NCI-H2107 (cell line): ENCODE results near the gene AIG1.
"Not testable (repeated sequence)": the region's sequence is repeated elsewhere in the genome, so short reads cannot be mapped to it uniquely, and the experiment has no call there.

ENCODE experiments used
- DNase-seq: peaks from one replicate; lab custom pipeline; 2025; lab: John Stamatoyannopoulos, UW

The AIG1 gene

GRCh38 chr6:143127941-143128680 lies 67.4 kb downstream of the AIG1 start:
- no peak for DNase-seq

- DNase-seq: no peak
Observed at GRCh38 chr6:143128681-143129015, 68.0 kb downstream of the AIG1 start.

DNA sequence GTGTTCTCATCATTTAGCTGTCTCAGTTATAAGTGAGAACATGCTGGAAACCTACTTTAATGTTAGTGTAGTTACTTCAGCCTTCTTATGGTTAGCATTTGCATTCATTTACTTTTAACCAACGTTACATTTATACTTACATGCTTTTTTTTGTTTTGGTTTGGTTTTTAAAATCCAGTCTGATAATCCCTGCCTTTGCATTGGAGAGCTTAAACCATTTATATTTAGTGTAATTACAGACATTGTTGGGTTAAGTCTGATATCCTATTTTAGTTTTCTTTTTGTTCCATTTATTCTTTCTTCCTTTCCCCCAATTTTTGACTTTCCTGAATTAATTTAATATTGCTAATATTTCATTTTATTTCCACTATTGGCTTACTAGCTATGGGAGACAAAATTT lies 70.2 kb downstream of the AIG1 start:
- DNase-seq: no peak

DNA sequence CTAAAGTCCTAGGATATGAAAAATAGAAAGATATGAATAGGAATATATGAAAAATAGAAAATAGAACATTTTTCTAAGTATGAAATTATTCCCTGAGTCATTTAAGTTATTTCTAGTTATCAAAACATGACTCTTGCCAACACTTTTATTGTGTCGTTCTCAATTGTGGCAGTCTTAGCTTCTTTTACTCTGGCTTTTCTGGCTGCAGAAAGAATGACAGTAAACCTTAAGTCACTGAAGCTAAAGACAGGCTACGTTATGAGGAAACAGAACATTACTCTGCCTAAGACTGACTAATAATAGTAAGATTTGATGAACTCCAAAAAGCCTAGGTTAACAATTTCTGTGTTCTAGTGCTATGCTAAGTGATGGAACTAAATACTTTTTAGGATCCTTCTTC lies 74.6 kb downstream of the AIG1 start:
- DNase-seq: no peak

DNA sequence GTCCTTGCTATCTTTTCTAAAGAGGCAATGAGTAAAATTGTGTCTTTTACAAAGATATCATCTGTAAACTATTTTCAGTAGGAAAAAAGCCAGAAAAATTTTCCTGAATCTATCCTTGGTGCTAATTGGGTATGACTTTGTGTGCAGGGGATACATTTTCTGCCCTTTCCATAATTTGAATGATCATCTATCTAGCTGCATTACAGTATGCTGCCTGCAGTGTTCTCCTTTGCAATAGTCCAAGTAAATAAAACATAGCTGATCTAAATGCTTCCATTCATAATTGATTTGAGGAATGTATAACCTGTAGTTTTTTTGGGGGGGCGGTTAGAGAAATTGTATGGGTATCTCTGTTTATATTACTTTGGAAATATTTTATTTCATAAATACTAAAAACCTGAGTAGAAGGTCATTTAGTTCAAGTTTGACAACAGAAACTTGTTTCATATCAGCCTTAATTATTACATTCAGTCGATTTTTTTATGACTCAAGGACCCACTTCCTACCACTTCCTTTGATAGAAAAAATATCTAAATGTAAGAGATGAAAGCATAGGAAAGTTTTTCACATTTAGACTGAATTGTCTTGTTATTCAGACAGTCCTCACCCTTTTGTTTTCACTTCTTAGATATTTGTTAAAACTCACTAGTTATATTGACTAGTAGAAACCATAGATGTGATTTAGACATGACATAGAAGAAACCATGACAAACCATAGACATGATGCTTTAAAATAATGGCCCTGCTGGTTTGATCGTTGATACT lies 75.3 kb downstream of the AIG1 start:
- DNase-seq: no peak

- no peak for DNase-seq
Observed at GRCh38 chr6:143136647-143137046, 76.0 kb downstream of the AIG1 start.

GRCh38 chr6:143139239-143139784 lies 78.6 kb downstream of the AIG1 start:
- no peak for DNase-seq

DNA sequence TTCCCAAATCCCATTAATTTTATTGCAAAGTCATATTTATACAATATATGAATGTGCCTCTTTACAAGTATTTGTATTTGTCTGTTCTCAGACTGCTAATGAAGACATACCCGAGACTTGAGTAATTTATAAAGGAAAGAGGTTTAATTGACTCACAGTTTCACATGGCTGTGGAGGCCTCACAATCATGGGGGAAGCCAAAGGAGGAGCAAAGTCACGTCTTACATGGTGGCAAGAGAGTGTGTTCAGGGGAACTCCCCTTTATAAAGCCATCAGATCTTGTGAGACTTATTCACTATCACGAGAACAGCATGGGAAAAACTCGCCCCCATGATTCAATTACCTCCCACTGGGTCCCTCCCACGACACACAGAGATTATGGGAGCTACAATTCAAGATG lies 79.2 kb downstream of the AIG1 start:
- not testable (repeated sequence) for DNase-seq

DNA sequence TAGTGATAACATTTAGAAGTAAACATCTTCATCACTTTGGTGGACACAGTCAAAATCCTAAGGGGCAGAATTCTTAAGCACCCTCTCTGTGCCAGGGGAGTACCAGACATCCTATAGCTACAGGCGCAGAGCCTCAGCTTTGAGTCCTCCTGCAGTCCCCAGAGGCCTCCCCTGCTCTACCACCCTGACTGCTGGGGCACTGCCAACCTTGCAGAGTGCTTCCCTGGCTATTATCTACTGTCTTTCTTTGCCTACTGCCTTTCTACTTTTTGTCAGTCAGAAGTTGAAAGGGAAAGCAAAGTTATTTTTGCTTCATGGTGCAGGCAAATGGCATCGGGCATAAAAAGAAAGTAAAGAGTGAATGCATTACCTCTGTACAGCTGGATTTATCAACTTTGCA lies 80.1 kb downstream of the AIG1 start:
- no peak for DNase-seq

GRCh38 chr6:143141442-143141841 lies 80.8 kb downstream of the AIG1 start:
- DNase-seq: no peak

DNA sequence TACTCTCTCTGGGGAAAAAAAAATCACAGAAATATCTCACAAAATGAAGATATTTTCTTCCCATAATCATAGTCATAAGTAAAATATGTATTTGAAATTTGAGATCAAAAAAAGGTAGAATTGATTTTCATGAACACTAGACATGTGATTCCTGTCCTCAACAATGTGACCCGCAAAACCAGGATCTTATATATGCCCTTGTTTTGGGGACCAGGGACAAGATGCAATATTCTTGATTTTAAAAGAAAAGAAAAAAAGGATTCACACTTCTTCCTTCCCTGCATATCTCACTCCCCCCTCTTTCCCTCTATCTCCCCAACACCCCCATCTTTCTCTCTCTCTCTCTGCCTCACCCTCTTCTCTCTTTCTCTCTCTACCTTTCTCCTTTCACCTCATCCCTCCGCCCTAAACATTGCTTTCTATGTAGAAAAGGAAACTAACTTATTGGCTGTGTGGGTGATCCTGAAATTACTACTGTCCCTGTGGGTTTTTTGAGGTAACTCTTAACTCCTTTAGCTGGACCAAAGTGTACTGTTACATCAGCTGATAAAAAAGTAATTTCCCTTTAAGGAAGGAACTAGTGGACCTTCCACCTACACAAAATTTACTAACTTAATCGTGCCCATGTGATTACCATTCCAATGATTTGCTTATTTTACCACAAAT lies 85.6 kb downstream of the AIG1 start:
- no peak for DNase-seq

DNA sequence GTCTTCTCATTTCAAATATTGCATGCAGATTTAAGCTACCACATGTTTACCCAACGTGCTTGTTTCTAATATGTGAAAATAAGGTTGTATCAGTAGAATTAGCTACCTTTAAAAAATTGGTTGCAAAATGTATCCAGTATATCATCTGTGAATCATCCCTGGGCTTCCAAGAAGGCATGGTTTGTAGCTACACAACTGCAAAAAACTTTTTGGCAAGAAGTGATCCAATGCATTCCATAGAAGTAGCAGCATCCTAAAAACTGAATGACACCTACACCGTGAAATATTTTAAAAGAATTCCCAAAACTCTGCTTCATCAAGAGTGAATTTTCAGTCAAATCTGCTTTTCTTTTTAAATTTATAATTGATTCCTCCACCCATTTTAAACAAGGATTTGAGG lies 89.1 kb downstream of the AIG1 start:
- DNase-seq: no peak

DNA sequence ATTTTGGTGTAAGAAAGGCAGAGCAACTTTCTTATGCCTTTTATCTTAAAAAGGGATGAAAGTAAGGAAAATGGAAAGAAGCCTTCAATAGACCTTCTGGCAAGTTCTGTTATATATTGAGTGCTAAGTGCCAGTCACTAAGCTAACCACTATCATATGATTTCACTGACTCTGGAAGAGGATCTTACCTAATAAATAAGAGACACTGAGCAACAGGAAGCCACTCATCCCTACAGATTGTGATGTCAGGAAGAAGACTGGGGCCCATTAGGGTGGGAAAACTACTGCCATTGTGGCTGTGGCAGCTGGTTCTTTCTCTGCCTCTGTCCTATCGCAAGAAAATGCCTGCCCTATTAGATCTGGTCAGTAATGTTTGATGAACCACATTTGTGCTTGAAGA lies 89.6 kb downstream of the AIG1 start:
- DNase-seq: no peak

GRCh38 chr6:143151381-143151780 lies 90.7 kb downstream of the AIG1 start:
- DNase-seq: no peak

DNA sequence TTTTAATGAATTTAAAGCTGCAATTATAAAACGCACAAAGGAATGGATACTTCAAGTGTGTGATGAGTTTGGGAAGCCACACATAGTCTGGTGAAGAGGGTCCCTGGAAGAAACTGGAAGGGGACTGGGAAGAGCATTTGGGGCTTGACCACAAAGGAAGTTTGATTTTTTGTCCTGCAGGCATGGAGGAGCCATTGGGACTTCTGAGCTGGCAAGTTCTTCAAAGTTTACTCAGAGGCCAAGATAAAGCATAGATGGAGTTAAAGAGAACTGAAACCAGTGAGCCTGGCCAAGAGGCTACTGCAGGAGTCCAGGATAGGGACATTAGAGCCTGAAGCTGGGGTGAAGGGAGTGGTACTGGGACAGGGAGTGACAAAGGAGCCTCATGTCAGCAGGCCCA lies 95.0 kb downstream of the AIG1 start:
- DNase-seq: no peak

DNA sequence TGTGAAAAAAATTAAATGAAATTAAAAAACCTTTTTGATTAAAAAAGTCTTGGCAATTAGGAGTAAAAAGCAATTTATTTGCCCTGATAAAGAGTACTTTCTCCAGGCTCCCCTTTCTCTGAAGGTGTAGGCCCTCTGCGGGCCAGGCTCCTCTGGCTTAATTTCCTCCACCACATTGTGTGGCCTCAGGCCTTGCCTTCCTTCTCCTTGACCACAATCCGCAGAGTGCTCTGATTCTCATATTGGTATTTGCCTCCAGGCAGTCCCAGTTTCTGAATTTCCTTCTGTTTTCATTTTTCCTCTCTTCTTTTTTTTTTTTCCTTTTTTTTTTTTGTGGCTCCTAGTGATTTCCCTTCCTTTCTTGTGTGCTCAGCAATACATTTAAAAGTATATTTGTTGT lies 96.4 kb downstream of the AIG1 start:
- no peak for DNase-seq

DNA sequence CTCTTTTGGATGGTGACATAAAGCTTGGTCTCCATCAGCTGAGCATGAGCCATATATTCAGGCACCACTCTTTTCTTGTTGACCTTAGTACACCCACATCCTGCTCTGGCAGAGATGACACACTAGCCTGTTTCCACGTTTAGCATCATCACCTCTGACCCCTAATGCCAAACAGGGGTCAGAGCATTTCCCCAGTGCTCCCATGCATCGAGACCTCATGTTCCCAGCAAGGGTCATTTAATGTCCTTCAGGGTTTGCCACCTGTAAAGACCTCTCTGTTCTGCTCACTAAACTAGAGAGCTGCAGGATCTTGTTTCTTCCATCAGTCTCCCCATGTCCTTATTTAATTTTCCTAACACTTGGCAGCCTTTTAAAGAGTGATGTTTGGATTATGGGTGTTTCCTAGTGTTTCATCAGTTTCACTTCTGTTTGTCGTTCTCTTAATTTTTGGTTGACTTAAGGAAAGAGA lies 97.5 kb downstream of the AIG1 start:
- DNase-seq: no peak

DNA sequence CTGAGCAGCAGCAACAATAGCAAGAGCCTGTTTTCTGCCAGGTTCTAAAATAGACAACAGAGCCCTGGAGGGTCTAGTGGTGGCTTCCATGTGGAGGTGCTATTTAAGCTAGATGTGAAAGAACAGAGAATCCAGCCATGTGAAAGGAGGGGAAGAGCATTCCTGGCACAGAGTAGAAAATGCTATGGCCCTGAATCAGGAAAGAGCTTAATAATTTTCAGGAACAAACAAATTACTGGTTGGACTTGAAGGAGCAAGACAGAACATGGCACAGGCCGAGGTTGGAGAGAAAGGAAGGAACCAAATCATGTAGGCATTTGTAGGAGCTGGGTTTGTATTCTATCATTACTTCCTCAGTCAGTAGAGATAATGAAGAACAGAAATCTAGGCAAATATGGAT lies 98.3 kb downstream of the AIG1 start:
- DNase-seq: no peak

DNA sequence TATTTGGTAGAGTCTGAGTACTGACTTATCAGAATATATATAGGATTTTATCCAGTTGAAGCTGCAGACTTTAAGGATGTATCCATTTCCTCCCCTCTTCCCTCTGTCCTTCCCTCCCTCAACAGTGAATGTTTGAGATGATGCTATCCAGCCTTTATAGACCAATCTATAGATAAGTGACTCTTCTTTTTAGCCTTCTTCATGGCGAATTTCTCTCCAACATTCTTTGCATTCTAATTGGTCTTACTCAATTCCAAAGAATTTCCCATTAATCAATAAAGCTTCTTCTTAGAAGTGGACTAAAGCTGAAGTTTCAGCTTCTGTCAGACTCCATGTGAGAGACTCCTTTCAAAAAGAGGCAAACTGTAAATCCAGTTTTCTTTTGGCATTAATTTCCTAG lies 99.3 kb downstream of the AIG1 start:
- no peak for DNase-seq

GRCh38 chr6:143160439-143161220 lies 99.9 kb downstream of the AIG1 start:
- no peak for DNase-seq

GRCh38 chr6:143163621-143164020 lies 102.9 kb downstream of the AIG1 start:
- DNase-seq: no peak

DNA sequence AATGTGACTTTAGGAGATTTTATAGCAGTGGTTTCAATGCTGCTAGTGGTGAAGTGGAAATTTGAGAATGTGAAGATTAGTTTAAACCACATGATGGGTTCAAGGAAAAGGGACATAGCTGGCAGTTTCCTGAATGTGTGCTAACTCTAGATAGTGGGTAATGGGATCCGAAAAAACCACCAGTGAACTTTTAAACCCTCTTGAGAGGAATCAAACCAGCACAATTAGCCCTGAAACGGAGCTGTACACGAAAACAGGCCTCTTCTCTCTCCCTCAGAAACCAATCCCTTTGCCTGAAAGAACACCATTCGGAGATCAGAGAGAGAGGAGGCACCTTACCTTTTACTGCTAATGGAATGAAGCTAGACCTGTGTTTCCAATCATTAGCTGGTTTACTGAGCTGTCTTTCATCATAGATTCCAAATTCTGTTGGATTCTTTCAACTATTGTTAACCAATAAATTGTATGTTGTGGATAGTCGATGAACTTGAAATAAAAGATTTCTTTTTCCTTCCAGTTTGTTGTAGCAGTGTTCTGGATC lies 103.9 kb downstream of the AIG1 start:
- DNase-seq: no peak
